WTC11 (cell line): ENCODE results near the gene RTN4RL1. TPM values are rescaled to one million over a fixed set of nuclear protein-coding genes. Genes with fewer than 3 reads are reported as not detected.

Experiments used
- ATAC-seq: fragments of 200-7000 bp; cut with Tn5 transposase; 2 replicates; pipeline ENCODE4 v1.10.0; 2021; ENCODE audit warnings: mild to moderate bottlenecking, moderate library complexity
- CTCF ChIA-PET: fragments of 300-600 bp; sonication (Branson Sonifier 250); formaldehyde crosslinking; loops from one replicate; lab custom pipeline; 2021; ENCODE audit warnings: antibody characterized with exemption; lab: Charles Lee
- POLR2A ChIA-PET: fragments of 350-600 bp; sonication (Branson Sonifier 250); formaldehyde crosslinking; loops from one replicate; lab custom pipeline; 2021; ENCODE audit warnings: antibody characterized with exemption; lab: Charles Lee
- DNase-seq: peaks from one replicate; pipeline ENCODE4 v3.0.0; 2021; ENCODE audit warnings: low spot score
- H3K27ac Mint-ChIP-seq: 2 replicates; pipeline ENCODE4 v1.8.0; 2021; ENCODE audit warnings: mixed read lengths
- H3K27me3 Mint-ChIP-seq: 2 replicates; pipeline ENCODE4 v1.8.0; 2021; ENCODE audit warnings: low read depth, mild to moderate bottlenecking, moderate library complexity, mixed read lengths
- H3K36me3 Mint-ChIP-seq: 2 replicates; pipeline ENCODE4 v1.8.0; 2021; ENCODE audit warnings: mixed read lengths
- H3K4me1 Mint-ChIP-seq: 2 replicates; pipeline ENCODE4 v1.8.0; 2022; ENCODE audit warnings: mixed read lengths
- H3K4me3 Mint-ChIP-seq: 2 replicates; pipeline ENCODE4 v1.8.0; 2021; ENCODE audit warnings: mild to moderate bottlenecking, moderate library complexity, mixed read lengths
- H3K9me3 Mint-ChIP-seq: 2 replicates; pipeline ENCODE4 v1.8.0; 2021; ENCODE audit warnings: mixed read lengths
- CREM ChIP-seq: sonication (generic); formaldehyde crosslinking; IDR thresholded peaks from 2 replicates; pipeline ENCODE4 v1.8.1; 2022; ENCODE audit warnings: mild to moderate bottlenecking, missing genetic modification reagents, moderate library complexity
- ETV6 ChIP-seq: sonication (generic); formaldehyde crosslinking; IDR thresholded peaks from 2 replicates; pipeline ENCODE4 v1.8.1; 2022; ENCODE audit warnings: mild to moderate bottlenecking, missing genetic modification reagents
- MXD4 ChIP-seq: fragments of 250-450 bp; sonication (Bioruptor Pico); IDR thresholded peaks from 2 replicates; pipeline ENCODE4 v1.8.0; 2021; ENCODE audit warnings: mild to moderate bottlenecking, moderate library complexity, borderline replicate concordance
- ZNF121 ChIP-seq: sonication (generic); formaldehyde crosslinking; IDR thresholded peaks from 2 replicates; pipeline ENCODE4 v1.8.0; 2023; ENCODE audit warnings: missing genetic modification reagents
- total RNA-seq: library from RNA; stranded (reverse); gene quantifications from 3 replicates; pipeline ENCODE4 v1.2.3, GENCODE V29; 2021
- TF ChIP-seq, protein P1 (sequence below): sonication (generic); formaldehyde crosslinking; IDR thresholded peaks from 2 replicates; pipeline ENCODE4 v1.8.0; 2023; ENCODE audit warnings: missing genetic modification reagents, mild to moderate bottlenecking, borderline replicate concordance
- TF ChIP-seq, protein P2 (sequence below): sonication (generic); formaldehyde crosslinking; conservative IDR thresholded peaks from 2 replicates; pipeline ENCODE4 v1.8.1; 2022; ENCODE audit warnings: mild to moderate bottlenecking, missing genetic modification reagents
- TF ChIP-seq, protein P3 (sequence below): sonication (generic); formaldehyde crosslinking; IDR thresholded peaks from 2 replicates; pipeline ENCODE4 v1.8.0; 2022; ENCODE audit warnings: mild to moderate bottlenecking, missing genetic modification reagents
- TF ChIP-seq, protein P4 (sequence below): sonication (generic); formaldehyde crosslinking; IDR thresholded peaks from 2 replicates; pipeline ENCODE4 v1.8.0; 2022; ENCODE audit warnings: mild to moderate bottlenecking, missing genetic modification reagents
- TF ChIP-seq, protein P5 (sequence below): sonication (generic); formaldehyde crosslinking; IDR thresholded peaks from 2 replicates; pipeline ENCODE4 v1.8.1; 2023; ENCODE audit warnings: mild to moderate bottlenecking, missing genetic modification reagents, borderline replicate concordance
- TF ChIP-seq, protein P6 (sequence below): sonication (generic); formaldehyde crosslinking; IDR thresholded peaks from 2 replicates; pipeline ENCODE4 v1.8.1; 2022; ENCODE audit warnings: low read depth, missing genetic modification reagents, borderline replicate concordance
- TF ChIP-seq, protein P7 (sequence below): sonication (generic); formaldehyde crosslinking; IDR thresholded peaks from 2 replicates; pipeline ENCODE4 v1.8.1; 2023; ENCODE audit warnings: mild to moderate bottlenecking, missing genetic modification reagents

Gene RTN4RL1
- total RNA-seq, 1 experiment from 2014 or later: 0.72 TPM

DNA sequence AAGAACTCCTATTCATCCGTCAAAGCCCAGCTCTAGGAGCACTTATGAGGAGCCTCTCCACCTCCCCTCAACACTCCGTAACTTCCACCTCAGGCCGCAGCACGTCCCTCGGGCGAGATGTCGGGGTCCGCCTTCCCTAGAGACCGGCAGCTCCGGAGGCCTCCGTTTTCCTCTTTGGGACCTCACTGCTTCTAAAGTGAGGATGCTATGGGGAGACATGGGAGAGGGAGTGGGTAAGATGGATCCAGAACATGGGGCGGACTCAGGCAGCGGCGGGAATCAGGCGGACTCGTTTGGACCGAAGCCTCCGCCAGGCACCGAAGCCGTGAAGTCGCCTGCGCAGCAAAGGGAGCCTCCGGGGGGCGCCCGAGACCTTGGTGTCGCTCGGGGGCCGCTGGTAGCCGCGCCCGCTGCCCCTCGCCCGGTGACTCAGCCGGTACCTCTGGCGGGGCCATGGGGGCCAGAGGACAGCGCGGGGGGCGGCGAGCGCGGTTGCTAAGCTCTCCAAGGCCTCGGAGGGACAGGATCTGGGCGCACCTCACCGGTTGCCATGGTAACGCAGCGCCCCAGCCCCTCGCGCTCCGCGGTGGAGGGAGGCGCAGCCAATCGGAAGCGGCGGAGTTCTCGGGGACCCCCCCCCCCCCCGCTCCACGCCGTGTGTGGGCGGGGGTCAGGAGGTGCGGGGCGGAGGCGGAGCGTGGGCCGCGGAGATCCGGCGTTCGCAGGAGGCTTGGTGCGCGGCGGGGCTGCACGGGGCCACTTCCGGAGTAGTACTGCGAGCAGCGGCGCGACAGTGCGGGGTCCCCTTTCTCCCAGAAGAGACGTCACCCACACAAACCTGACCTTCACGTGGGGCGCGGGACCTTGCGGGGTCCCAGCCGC is 28.5 kb upstream of the RTN4RL1 start (continued):
- TF ChIP-seq, protein P1, sequence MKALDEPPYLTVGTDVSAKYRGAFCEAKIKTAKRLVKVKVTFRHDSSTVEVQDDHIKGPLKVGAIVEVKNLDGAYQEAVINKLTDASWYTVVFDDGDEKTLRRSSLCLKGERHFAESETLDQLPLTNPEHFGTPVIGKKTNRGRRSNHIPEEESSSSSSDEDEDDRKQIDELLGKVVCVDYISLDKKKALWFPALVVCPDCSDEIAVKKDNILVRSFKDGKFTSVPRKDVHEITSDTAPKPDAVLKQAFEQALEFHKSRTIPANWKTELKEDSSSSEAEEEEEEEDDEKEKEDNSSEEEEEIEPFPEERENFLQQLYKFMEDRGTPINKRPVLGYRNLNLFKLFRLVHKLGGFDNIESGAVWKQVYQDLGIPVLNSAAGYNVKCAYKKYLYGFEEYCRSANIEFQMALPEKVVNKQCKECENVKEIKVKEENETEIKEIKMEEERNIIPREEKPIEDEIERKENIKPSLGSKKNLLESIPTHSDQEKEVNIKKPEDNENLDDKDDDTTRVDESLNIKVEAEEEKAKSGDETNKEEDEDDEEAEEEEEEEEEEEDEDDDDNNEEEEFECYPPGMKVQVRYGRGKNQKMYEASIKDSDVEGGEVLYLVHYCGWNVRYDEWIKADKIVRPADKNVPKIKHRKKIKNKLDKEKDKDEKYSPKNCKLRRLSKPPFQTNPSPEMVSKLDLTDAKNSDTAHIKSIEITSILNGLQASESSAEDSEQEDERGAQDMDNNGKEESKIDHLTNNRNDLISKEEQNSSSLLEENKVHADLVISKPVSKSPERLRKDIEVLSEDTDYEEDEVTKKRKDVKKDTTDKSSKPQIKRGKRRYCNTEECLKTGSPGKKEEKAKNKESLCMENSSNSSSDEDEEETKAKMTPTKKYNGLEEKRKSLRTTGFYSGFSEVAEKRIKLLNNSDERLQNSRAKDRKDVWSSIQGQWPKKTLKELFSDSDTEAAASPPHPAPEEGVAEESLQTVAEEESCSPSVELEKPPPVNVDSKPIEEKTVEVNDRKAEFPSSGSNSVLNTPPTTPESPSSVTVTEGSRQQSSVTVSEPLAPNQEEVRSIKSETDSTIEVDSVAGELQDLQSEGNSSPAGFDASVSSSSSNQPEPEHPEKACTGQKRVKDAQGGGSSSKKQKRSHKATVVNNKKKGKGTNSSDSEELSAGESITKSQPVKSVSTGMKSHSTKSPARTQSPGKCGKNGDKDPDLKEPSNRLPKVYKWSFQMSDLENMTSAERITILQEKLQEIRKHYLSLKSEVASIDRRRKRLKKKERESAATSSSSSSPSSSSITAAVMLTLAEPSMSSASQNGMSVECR (CRISPR knock-in tag): peak; percentile 45; the same call in 1 of the 2 replicates
- TF ChIP-seq, protein P2, sequence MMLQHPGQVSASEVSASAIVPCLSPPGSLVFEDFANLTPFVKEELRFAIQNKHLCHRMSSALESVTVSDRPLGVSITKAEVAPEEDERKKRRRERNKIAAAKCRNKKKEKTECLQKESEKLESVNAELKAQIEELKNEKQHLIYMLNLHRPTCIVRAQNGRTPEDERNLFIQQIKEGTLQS (CRISPR knock-in tag): no peak

DNA sequence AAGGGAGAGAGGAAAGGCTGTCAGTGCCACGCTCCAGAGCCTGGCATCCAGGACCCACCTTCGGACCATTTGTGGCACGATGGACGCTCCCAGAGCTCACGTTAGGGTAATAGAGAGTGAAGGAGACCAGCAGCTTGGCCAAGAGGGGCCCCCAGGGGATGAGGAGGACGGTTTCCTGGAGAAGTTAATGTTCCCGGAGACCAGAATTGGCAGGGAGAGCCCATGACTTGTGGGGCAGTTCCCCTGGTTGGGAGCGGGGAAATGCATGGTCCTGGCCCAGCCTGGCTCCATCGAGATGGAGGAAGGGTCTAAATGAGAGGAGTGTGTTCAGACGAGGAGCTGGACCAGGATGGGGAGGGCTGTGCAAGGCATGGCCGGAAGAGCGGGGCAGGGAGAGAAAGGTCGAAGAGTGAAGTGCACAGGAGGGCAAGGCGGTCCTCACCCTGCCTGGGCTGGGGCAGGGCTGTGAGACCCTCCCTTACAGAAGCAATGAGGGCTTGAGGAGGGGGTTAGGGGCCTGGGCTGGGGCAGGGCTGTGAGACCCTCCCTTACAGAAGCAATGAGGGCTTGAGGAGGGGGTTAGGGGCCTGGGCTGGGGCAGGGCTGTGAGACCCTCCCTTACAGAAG is 26.9 kb upstream of the RTN4RL1 start:
- Mint-ChIP-seq H3K36me3 (no peaks in the 10 kb centered on the region), H3K9me3 (no peaks in the 10 kb centered on the region), H3K4me1 (no peaks in the 10 kb centered on the region), H3K27ac (no peak overlapping the region), H3K4me3 (peak overlapping the region; percentile 0), H3K27me3 (peaks cover 71% of the 10 kb centered on the region)
- ChIA-PET CTCF (interaction anchor here (1.1 to 1.4 kb wide), 2 partner anchors 193 to 301 kb away, joined by 3 to 8 read pairs; no protein-coding TSS in a partner anchor), POLR2A (no interaction called here)
- 0 out of 2 replicates have a peak, but pooled peaks have one; percentile 49 for TF ChIP-seq ZNF121 (CRISPR knock-in tag)
- TF ChIP-seq, protein P3, sequence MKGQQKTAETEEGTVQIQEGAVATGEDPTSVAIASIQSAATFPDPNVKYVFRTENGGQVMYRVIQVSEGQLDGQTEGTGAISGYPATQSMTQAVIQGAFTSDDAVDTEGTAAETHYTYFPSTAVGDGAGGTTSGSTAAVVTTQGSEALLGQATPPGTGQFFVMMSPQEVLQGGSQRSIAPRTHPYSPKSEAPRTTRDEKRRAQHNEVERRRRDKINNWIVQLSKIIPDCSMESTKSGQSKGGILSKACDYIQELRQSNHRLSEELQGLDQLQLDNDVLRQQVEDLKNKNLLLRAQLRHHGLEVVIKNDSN: no peak
- TF ChIP-seq, protein P4, sequence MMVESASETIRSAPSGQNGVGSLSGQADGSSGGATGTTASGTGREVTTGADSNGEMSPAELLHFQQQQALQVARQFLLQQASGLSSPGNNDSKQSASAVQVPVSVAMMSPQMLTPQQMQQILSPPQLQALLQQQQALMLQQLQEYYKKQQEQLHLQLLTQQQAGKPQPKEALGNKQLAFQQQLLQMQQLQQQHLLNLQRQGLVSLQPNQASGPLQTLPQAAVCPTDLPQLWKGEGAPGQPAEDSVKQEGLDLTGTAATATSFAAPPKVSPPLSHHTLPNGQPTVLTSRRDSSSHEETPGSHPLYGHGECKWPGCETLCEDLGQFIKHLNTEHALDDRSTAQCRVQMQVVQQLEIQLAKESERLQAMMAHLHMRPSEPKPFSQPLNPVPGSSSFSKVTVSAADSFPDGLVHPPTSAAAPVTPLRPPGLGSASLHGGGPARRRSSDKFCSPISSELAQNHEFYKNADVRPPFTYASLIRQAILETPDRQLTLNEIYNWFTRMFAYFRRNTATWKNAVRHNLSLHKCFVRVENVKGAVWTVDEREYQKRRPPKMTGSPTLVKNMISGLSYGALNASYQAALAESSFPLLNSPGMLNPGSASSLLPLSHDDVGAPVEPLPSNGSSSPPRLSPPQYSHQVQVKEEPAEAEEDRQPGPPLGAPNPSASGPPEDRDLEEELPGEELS: no peak
- ATAC-seq (no peak), DNase-seq (no peak)

DNA sequence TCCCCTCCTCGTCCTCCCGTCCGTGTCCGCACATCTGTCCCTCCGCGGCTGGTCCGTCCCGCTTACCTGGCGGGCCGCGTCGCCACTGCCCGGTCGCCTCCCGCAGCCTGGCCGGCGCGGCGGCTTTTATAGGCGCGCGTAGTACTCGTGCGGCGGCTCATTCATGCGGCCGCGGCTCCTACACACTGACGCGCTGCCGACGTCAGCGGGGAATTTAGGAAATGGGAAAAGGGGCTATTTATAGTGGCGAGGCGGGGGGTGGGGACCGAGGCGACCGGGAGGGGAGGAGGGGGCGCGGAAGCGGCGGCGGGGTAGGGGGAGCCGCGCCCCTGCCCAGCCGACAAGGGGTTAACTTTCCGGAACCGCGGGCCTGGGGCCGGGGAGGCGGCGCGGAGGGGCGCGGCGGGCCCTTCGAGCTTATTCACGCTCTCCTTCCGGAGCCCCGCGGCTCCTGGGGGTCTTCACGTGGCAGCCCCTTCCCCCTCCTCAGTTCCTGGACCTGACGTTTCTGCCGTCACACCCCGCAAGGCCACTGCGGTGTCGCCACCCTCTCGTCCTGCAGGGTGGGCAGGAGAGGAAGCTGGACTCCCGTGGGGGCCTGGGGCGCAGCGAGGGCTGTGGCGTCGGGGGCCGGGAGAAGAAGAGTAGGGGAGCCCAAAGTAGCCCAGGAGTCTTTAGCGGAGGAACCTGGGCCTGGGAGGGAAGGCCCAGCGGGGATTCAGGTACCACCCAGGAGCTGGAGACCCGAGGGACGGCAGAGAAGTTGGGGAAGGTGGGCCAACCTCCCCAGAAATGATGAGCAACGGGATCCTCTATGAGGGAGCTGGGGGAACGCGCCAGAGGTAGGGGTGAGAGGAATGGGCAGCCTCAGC is 26.2 kb upstream of the RTN4RL1 start:
- Mint-ChIP-seq H3K4me3 (peak overlapping the region; percentile 41), H3K36me3 (no peaks in the 10 kb centered on the region), H3K27ac (no peak overlapping the region), H3K9me3 (no peaks in the 10 kb centered on the region), H3K27me3 (peaks cover 69% of the 10 kb centered on the region), H3K4me1 (no peaks in the 10 kb centered on the region)
- CTCF ChIA-PET: interaction anchor here (1.1 to 1.7 kb wide), 3 partner anchors 13 to 302 kb away, joined by 3 to 8 read pairs (median 5); no protein-coding TSS in a partner anchor
- no peak for ATAC-seq
- DNase-seq: no peak
- POLR2A ChIA-PET: no interaction called here
- TF ChIP-seq CREM (CRISPR knock-in tag) (no peak), MXD4 (CRISPR knock-in tag) (no peak), ETV6 (no peak)
- TF ChIP-seq, protein P5, sequence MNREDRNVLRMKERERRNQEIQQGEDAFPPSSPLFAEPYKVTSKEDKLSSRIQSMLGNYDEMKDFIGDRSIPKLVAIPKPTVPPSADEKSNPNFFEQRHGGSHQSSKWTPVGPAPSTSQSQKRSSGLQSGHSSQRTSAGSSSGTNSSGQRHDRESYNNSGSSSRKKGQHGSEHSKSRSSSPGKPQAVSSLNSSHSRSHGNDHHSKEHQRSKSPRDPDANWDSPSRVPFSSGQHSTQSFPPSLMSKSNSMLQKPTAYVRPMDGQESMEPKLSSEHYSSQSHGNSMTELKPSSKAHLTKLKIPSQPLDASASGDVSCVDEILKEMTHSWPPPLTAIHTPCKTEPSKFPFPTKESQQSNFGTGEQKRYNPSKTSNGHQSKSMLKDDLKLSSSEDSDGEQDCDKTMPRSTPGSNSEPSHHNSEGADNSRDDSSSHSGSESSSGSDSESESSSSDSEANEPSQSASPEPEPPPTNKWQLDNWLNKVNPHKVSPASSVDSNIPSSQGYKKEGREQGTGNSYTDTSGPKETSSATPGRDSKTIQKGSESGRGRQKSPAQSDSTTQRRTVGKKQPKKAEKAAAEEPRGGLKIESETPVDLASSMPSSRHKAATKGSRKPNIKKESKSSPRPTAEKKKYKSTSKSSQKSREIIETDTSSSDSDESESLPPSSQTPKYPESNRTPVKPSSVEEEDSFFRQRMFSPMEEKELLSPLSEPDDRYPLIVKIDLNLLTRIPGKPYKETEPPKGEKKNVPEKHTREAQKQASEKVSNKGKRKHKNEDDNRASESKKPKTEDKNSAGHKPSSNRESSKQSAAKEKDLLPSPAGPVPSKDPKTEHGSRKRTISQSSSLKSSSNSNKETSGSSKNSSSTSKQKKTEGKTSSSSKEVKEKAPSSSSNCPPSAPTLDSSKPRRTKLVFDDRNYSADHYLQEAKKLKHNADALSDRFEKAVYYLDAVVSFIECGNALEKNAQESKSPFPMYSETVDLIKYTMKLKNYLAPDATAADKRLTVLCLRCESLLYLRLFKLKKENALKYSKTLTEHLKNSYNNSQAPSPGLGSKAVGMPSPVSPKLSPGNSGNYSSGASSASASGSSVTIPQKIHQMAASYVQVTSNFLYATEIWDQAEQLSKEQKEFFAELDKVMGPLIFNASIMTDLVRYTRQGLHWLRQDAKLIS (CRISPR knock-in tag): no peak
- TF ChIP-seq, protein P6, sequence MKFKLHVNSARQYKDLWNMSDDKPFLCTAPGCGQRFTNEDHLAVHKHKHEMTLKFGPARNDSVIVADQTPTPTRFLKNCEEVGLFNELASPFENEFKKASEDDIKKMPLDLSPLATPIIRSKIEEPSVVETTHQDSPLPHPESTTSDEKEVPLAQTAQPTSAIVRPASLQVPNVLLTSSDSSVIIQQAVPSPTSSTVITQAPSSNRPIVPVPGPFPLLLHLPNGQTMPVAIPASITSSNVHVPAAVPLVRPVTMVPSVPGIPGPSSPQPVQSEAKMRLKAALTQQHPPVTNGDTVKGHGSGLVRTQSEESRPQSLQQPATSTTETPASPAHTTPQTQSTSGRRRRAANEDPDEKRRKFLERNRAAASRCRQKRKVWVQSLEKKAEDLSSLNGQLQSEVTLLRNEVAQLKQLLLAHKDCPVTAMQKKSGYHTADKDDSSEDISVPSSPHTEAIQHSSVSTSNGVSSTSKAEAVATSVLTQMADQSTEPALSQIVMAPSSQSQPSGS (CRISPR knock-in tag): no peak
- TF ChIP-seq, protein P7, sequence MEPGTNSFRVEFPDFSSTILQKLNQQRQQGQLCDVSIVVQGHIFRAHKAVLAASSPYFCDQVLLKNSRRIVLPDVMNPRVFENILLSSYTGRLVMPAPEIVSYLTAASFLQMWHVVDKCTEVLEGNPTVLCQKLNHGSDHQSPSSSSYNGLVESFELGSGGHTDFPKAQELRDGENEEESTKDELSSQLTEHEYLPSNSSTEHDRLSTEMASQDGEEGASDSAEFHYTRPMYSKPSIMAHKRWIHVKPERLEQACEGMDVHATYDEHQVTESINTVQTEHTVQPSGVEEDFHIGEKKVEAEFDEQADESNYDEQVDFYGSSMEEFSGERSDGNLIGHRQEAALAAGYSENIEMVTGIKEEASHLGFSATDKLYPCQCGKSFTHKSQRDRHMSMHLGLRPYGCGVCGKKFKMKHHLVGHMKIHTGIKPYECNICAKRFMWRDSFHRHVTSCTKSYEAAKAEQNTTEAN: no peak
